Bladder microvascular endothelial cell (primary cell): ENCODE results near the gene FEM1B. TPM values are rescaled to one million over a fixed set of nuclear protein-coding genes. Genes with fewer than 3 reads are reported as not detected.

Source experiments
- total RNA-seq: library from RNA; depleted of rRNA; stranded (reverse); fragments of >200 nt; gene quantifications from 2 replicates; pipeline ENCODE4 v1.2.3, GENCODE V29; 2014

FEM1B gene
- total RNA-seq: 27.7 and 57.2 TPM in 2 replicates

DNA sequence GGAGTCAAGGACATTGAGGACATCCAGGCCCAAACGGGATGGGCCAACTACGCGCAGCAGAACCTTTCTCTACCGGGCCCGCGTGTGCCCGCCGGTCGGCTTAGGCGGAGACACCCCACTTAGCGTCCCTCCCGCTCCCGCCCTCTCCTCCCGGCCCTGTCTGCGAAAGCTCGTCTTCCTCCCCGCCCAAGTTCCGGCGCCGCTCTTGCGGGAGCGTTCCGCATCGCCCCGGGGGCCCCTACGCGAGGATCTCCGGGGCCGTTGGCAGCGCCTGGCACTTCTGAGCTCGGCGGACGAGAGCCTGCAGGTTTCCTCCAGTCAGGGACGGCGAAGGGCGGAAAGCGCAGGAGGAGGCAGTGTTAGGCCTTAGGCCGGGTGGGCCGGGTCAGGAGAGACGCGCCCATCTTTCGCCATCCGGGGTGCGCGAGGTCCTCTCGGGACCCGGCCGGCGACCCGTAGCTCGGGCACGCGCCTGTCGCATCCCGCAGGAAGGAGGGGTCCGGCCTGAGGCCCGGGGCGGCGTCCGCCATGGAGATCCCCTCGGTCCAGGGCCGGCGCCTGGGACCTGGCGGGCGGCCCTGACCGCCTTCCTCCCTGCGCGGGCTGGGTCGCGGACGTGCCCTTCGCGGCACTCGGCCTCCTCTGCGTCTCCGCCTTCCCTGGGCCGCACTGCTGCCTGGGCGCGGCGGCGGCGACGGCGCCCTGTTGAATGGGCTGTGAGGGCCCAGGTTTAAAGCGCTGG lies at the start of gene FEM1B:
Gene FEM1B (plus strand): TSS at position 143 of the 742 bp plus-strand sequence. CDS start 673 bp downstream, outside the sequence.

DNA sequence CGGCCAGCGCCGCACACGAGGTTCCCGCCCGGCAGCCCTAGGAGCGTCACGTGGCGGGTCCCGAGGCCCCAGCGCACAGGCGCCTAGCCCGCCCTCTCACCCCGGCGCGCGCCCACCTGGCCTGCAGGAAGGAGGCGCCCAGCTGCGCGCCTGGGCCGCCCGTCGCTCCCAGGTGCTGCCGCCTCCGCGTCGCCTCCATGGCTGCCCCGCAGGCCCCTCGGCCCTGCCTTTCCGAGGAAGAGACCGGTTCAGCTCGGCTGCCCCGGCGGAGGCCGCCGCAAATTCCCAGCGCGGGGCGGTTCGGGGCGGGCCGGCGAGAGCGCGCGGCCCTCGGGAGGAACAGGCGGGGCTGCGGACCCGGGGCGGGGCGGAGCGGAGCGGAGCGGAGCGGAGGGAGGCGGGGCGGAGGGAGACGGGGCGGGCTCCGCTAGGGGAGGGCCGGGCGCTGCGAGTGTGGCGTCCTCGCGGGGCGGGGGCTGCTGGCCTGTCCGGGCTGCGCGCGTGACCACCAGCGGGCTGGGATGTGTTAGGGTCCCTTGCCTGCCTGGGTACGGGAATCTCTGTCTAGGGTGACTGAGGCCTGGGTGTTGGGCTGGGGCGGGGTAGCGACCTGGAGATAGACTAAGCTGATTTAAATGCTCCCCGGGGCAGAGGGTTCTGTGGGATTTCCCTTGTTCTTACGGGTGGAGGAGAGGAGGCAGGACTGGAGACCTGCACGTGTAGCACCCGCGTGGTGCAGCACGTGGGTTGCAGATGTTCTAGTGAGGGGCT lies 48.0 kb upstream of the FEM1B start, which contains the start of gene CLN6:
Gene CLN6 (minus strand): TSS at position 343 of the 771 bp plus-strand sequence. CDS start 144 bp downstream, at position 199.

Other genes with a start within 250 kb of the FEM1B start
- gene PIAS1, start 223.4 kb upstream of the FEM1B start, total RNA-seq: 5.5 and 17.9 TPM in 2 replicates
- 4.4 and 5.1 TPM in 2 replicates for gene CALML4, start 72.4 kb upstream of the FEM1B start, total RNA-seq
- 8.3 and 16.0 TPM in 2 replicates for gene CLN6, start 48.0 kb upstream of the FEM1B start, total RNA-seq
- 1.6 and 34.5 TPM in 2 replicates for gene ITGA11, start 154.4 kb downstream of the FEM1B start, total RNA-seq